Measurements from ENCODE around the gene CD209. TPM values are rescaled to one million over a fixed set of nuclear protein-coding genes. Genes with fewer than 3 reads are reported as not detected.

The CD209 gene
- total RNA-seq, 1 experiment from 2014 or later, result not detected

- no peaks in the 10 kb centered on the region for H3K9me2 ChIP-seq (ENCODE audit: insufficient read depth)
- no peak overlapping the region for H3K9ac ChIP-seq (ENCODE audit: low read length)
- no peak overlapping the region for H3K4me3 ChIP-seq (replicated peaks in 1 of 2; ENCODE audit: low read depth in 1 of 2, low read length in 2 of 2)
- no peaks in the 10 kb centered on the region for H3K27me3 ChIP-seq (ENCODE audit: insufficient read depth, low read length)
- H3K4me1 ChIP-seq (ENCODE audit: control insufficient read depth in 1 of 2, insufficient read depth in 2 of 2, low read length in 2 of 2), result no peaks in the 10 kb centered on the region
- H3K36me3 ChIP-seq (ENCODE audit: control insufficient read depth in 1 of 2, insufficient read depth in 2 of 2, low read length in 2 of 2), result no peaks in the 10 kb centered on the region
- intact Hi-C loops (cut with micrococcal nuclease), result no loop called here
- H3K27ac ChIP-seq (ENCODE audit: low read depth, low read length), result no peak overlapping the region
- ChIA-PET CTCF (no interaction called here), POLR2A (no interaction called here), RAD21 (ENCODE audit: low non-redundant PET in 1 of 2, low total read pairs in 2 of 2, uncharacterized antibody in 2 of 2, unreplicated experiment in 2 of 2) (no interaction called here)
- no peak for ATAC-seq
- H3K9me3 ChIP-seq (ENCODE audit: control insufficient read depth in 1 of 2, insufficient read depth in 1 of 2, low read depth in 1 of 2, low read length in 2 of 2), result no peaks in the 10 kb centered on the region
- no peak for TF ChIP-seq EGR1 (IDR thresholded peaks at IDR 0.05; ENCODE audit: low read depth)
- no peak for TF ChIP-seq ELF1 (IDR thresholded peaks at IDR 0.05; ENCODE audit: borderline replicate concordance, low read depth)
- TF ChIP-seq CBX3 (IDR thresholded peaks at IDR 0.05; ENCODE audit: low read depth), result no peak
- no peak for TF ChIP-seq EZH2phosphoT487 (IDR thresholded peaks at IDR 0.05; ENCODE audit: borderline replicate concordance)
- no peak for TF ChIP-seq CTCF (IDR thresholded peaks at IDR 0.05 in 2 of 3, conservative IDR thresholded peaks at IDR 0.05 in 1 of 3; ENCODE audit: borderline replicate concordance in 1 of 3, insufficient read depth in 1 of 3, low read depth in 2 of 3, low read length in 2 of 3)
- TF ChIP-seq POLR2A (IDR thresholded peaks at IDR 0.05; ENCODE audit: borderline replicate concordance, extremely low read depth, insufficient read depth, insufficient read length), result no peak
- TF ChIP-seq TCF7L2 (IDR thresholded peaks at IDR 0.05; ENCODE audit: borderline replicate concordance, extremely low read depth, insufficient read depth, insufficient read length), result no peak
- no peak for TF ChIP-seq ZNF274 (IDR thresholded peaks at IDR 0.05; ENCODE audit: low read depth, low read length)
- no peak for TF ChIP-seq RAD21 (IDR thresholded peaks at IDR 0.05; ENCODE audit: low read depth)
- no peak for TF ChIP-seq MAX (IDR thresholded peaks at IDR 0.05)
- no peak for TF ChIP-seq YY1 (IDR thresholded peaks at IDR 0.05; ENCODE audit: extremely low read depth, insufficient replicate concordance, low read depth, low read length)
- no peak for TF ChIP-seq SIN3A (IDR thresholded peaks at IDR 0.05; ENCODE audit: low read depth)
- TF ChIP-seq CEBPB (IDR thresholded peaks at IDR 0.05; ENCODE audit: low read depth), result no peak
- no peak for TF ChIP-seq POLR2AphosphoS5 (IDR thresholded peaks at IDR 0.05; ENCODE audit: low read depth, low read length)
- TF ChIP-seq FOSL1 (IDR thresholded peaks at IDR 0.05; ENCODE audit: low read depth), result no peak
- TF ChIP-seq SRF (IDR thresholded peaks at IDR 0.05; ENCODE audit: low read depth), result no peak
- TF ChIP-seq JUND (IDR thresholded peaks at IDR 0.05), result no peak
- no peaks in the 10 kb centered on the region for H3K79me2 ChIP-seq (ENCODE audit: insufficient read depth, low read length)
- no peaks in the 10 kb centered on the region for H4K20me1 ChIP-seq (ENCODE audit: insufficient read depth)
- no peak overlapping the region for H2AFZ ChIP-seq (ENCODE audit: low read depth, low read length, poor library complexity, severe bottlenecking)
- no peak for DNase-seq (ENCODE audit: low read depth, low spot score)
- BruUV-seq (replicated peaks), result no TSS peak
- no peak overlapping the region for H3K4me2 ChIP-seq (ENCODE audit: low read length)
These were observed 41.0 kb downstream of the CD209 start for GRCh38 chr19:7706188-7706954.

Measured in HCT116 (cell line).